ACHN (cell line): ENCODE results near the gene ZFAND6.

ENCODE experiments used
- DNase-seq: peaks from one replicate; pipeline ENCODE4 v3.0.0-alpha.2; 2015
- in situ Hi-C: cut with HindIII; loops from 2 replicates; pipeline ENCODE4 v1.10.0; 2017; ENCODE audit warnings: low sequenced_read_pairs, low pct_ligation_motif_present, low pct_unique_long_range_greater_than_20kb

The ZFAND6 gene

DNA sequence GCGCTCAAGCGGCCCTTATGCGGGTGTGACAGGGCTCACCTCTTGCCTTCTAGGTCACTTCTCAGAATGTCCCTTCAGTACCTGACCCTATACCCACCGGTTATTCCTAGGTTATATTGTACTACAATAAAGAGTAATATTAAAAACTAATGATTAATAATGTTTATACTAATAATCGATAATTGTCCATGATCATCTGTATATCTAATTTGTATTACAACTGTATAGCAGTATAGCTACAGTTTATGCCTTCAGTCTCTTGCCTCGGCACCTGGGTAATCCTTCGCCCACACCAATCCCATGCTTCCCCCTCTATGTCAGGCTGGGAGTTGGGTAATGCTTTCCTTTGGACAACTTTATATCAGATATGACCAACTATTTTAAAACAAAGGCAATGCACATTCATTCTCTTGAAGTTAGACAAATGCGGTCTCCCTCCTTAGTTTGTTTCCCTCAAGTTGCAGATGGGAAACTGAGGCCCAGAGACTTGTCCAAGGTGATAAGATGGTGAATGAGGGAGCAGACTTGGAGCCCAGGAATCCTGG, 96.8 kb downstream of the ZFAND6 start:
- in situ Hi-C loops = no loop called here
- DNase-seq = no peak

DNA sequence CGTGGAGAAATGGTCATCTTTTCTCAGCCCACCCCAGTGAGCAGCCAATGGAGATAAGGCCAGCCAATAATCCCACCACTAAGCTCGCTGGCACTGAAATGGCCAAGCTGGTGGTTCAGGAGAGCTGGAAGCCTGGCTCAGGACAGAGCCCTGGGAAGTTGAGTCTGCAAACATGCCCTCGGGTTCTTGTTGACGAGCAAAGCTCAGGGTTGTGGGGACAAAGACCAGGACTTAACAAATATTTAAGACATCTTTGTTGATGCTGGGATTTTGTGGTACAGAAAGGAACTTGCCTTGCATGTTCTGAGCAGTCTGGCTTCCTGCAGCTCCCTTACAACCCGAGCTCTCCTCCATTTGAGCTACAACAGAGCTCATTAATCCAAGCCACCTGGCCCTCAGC, 97.7 kb downstream of the ZFAND6 start:
- no peak for DNase-seq
- in situ Hi-C loops = no loop called here

DNA sequence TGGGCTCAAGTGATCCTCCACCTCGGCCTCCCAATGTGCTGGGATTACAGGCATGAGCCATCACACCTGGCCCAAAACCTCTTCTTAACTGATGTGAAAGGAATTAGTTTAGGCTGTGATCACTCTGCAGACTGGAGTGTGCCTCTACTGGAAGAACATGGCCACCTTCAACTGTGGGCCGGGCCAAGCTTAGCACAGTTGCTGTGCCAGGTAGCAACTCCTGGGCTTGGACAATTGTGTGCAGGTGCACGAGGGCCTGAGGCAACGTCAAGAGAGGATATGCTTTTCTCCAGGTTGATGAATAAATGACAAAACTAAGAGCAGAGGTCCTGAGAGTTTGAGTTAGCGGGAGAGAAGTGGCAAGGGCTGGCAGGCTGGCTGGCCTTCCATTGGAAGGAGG, 99.8 kb downstream of the ZFAND6 start:
- no peak for DNase-seq
- in situ Hi-C loops = no loop called here

DNA sequence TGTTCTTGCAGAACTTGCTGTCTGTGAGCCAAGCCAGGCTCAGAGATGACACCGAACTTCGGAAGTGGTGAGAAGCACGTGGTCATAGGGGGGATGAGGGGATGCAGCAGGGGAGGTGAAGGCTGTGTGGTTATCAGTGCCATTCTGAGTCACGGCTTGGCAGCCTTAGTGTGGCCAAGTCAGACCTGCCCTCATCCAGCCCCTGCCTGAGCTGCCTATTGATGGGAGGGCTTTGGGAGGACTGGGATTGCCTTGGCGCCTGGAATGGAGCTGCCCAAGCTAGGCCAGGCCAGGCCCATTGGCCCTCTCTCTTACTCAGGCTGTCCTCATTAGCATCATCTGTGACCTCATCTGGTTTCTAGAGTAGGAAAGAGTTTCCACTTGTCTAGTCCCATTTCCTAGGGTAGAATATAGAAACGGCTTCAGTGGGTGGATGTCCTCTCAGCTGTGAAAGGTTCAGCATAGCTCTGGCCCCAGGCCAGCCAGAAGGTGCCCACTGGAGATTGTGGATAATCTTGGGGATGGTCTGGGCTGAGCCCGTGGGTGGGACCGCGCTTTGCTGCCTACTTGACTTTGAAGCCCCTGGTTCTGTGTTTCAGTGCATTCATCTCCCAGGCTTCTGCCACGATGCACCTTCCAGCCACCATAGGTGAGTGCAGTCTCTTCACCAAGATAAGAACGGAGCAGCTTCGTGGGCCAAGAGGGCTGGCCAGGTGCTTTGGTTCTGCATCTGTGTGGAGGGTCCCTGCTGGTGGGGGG, 100.5 kb downstream of the ZFAND6 start:
- in situ Hi-C loops = no loop called here
- no peak for DNase-seq

DNA sequence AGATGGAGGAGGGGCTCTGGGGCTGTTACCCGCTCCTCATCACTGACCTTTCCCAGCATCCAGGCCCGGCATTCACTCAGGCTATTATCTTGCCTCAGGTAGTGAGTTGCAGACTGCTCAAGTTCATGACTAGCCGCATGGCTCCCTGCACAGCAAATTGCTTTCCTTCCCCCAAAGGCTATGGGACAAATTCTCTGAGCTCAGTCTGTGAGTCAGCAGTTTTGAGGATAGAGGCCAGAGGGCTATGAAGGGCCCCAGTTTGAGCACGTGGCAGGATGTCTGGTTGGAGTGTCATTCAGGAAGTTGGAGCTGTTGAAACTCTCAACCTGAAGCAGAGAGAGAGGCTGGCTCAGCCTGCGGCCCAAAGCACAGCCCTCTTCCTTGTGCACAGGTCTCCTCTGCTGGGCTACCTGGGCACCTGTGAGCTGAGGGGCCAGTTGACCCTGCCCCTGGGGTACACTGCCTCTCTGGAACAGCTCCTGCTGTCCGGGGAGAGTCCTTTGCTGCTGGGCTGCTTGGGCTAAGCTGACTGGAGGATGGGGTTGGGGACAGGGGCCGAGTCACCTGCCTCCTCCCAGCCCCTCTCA, 101.2 kb downstream of the ZFAND6 start:
- in situ Hi-C loops = no loop called here
- peak; percentile 87 for DNase-seq

DNA sequence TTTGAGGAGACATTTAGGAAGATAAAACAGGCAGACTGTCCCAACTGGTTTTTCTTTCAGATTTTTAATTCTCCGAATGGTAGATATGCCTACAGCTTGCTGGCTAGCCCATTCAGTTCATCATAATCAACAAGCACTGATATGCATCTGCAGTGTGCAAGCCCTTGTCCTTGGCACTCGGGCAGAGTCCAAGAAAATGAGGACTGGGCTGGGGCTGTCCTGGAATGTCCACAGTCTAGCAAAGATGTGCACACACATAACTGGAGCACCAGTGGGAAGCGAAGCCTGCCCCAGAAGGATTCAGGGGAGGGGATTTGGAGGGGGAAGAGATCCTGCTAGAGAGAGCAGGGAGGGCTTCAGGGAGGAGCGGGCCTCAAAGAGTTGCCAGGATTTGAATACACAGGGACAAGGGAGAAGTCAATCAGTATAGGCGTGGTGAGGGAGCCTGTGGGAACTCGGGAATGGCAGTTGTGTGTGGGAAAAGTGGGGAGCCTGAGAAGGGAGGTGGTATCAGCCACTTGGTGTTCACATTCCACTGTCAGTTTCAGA, 102.1 kb downstream of the ZFAND6 start:
- DNase-seq = no peak
- in situ Hi-C loops = no loop called here

DNA sequence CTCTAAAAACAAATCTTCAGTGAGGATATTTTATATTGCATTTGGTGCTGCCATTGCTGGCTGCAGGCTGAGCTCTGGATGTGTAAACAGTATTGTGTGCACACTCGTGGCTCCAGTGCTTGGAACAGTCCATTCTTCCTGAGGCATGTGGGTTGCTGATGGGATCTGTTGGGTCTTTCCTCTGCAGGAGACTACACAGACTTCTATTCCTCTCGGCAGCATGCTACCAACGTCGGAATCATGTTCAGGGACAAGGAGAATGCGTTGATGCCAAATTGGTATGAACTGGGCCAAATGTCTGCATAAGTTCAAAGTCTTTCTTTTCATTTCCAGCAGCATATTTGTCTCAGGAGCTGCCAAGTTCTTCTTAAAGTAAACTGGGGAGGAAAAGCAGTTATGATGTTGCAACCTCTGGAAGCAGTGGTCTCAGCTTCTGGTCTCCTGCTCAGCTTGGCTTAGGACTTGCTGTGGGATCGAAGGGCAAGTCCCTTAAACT, 102.6 kb downstream of the ZFAND6 start:
- in situ Hi-C loops = no loop called here
- DNase-seq = no peak

DNA sequence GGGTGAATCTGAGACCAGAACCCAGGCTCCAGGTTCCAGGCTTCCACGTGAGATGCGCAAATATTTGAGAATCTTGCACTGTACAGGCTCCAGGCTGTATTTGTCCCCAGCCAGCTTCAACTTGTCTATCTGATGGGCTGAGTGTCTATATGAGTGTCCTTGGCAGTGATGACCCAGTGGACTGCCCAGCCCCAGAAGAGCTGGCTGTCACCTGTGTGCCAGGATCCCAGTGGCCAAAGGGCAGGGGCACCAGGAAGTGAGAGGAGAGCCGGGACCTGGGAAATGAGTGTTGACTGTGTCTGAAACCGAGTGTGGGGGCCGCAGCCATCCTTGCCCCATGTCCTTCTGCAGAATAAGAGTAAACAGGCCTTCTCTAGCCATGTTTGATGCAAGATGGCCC, 103.7 kb downstream of the ZFAND6 start:
- DNase-seq = no peak
- in situ Hi-C loops = no loop called here

DNA sequence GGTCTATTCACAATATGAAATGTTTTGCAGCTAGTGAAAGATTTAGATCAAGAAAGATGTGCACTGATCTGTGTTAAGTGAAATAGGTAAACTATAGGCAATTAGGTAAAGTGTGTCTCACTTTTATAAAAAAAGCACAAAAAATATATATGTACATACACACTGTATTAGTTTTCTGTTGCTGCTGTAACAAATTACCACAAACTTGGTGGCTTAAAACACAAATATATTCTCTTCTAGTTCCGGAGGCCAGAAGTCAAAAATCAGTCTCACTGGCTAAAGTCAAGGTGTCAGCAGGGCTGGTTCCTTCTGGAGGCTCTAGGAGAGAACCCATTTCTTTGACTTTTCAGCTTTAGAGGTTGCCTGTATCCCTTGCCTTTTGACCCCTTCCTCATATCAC, 104.4 kb downstream of the ZFAND6 start:
- in situ Hi-C loops = no loop called here
- no peak for DNase-seq

DNA sequence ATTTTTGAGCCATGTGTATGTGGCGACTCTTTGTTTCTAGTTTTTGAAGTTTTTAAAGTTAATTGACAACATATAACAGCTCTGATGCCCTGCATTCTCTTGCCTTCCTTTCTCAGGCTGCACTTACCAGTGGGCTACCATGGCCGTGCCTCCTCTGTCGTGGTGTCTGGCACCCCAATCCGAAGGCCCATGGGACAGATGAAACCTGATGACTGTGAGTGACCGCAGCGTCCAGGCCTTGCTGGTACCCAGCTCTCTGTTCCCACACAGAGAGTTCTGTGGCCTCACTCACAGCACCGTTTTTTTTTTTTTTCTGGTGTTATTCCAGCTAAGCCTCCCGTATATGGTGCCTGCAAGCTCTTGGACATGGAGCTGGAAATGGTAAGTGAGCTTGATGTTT, 108.5 kb downstream of the ZFAND6 start:
- in situ Hi-C loops = no loop called here
- no peak for DNase-seq

DNA sequence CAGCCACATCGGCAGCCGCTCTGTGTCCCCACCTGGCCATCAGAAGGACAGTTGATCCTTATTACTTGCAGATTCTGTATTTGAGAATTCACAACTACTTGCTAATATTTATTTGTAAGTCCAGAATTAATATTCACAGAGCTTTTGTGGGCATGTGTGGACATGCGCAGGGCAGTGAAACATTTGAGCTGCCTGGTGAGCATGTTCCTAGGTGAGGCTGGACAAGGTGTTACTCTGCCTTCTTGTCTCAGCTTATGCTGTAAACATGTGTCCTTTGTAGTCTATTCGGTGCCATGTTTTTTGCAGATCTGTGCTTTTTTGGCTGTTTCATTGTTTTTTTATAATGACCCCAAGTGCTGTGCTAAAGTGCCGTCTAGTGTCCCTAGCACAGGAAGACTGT, 108.9 kb downstream of the ZFAND6 start:
- no peak for DNase-seq
- in situ Hi-C loops = no loop called here

DNA sequence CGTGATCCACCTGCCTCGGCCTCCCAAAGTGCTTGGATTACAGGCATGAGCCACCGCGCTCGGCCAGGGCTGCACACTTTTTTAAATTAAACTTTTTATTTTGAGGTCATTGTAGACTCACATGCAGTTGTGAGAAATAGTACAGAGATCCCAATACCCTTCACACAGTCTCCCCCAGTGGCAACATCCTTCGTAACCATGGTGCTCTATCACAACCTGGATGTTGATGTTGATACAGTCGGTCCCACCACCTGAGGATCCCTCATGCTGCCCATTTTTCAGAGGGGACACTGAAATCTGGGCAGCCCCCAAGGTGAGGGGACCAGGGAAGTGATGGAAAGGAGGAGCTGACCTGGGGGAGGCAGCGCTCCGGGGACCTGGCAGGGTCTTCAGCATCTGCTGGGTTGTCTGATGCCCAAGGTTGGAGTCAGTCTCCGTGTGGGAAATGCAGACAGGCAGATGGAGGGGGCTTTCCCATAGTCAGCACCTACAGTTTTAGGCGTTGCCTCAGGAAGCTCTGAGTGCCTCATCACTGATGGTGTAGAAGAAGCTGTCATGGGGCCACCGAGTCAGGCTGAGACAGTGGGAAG, 110.4 kb downstream of the ZFAND6 start:
- in situ Hi-C loops = no loop called here
- DNase-seq = no peak

DNA sequence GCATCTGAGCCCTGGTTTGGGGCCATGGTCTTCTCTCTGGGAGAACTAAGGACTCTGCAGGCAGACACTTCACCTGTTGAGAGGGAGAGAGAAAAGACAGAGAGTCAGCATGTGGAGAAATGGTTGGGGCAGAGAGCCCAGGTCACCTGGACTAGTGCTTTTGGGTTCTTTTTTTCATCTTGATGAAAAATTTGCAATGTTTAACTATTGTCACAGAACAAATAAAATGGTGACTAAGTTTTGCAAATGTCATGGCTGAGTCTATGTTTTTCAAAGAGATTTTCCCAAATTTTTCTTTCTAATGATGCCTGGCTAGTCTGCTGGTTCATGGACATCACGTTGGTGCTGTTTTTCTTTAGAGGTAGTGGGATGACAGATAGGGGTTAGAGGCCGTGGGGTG, 111.1 kb downstream of the ZFAND6 start:
- DNase-seq = no peak
- in situ Hi-C loops = no loop called here

DNA sequence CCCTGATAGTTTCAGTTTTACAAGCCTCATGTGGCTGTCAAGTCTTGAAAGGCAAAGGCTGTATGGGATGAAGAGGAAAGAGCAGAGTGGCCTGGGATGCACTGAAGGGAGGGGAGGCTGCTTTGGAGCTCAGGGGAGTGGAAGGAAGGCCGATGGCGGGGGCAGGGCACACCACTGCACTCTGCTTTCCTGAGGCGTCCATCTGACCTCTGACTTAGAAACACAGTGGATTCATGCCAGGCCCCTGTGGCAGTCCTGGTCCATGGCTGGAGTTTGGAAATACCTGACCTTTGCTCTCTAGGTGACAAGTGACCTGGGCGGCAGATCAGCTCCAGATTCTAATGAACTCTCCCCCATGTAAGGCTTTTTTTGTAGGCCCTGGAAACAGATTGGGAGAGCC, 112.3 kb downstream of the ZFAND6 start:
- no peak for DNase-seq

DNA sequence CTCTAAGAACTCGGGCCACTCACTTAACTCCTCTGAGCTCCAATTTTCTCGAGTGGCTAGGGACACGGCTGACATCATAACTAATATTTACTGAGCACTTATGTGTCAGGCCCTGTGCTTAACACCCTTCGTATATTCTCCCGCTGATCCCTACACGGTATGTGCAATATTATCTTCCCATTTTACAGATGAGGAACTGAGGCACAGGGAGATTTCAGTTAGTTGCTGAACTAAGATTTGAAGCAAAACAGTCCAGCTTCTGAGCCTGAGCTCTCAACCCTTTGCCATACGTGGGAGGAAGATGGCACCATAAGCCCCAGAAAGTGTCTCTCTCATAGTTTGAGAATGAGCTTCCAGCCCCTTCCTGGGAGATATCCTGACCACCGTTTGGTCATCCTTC, 112.9 kb downstream of the ZFAND6 start:
- in situ Hi-C loops = no loop called here

More for the DNA sequence above, 112.3 kb downstream of the ZFAND6 start:
- in situ Hi-C loops = no loop called here

DNA sequence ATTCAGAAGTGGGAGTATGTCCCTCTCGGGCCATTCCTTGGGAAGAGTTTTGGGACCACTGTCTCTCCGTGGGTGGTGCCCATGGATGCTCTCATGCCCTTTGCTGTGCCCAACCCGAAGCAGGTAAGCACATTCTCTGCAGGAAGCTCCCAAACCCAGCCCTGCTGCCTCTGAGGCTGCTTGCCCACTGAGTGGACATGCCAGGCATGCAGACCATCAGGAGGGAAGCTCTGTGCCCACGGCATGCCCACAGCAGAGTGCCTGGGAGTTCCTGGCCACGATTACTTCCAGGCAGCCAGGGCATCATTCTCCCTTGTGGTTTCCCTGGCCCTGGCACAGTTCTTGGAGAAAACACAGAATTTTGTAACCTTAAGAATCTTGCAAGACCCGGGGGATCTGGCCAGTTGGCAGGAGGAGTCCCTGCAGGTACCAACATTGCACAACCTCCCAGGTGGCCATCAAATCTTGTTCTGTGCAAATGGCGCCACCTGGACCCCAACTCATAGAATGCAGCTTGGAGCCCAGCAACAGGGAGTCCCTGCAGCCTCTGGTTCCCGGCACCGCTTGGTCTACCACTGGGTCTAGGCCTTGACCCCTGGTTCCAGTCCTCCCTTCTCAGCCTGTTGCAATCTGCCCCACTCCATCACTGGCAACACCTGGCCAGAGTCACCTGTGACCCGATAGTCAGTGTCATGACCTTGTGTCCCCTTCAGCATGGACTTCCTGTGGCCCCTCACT, 113.7 kb downstream of the ZFAND6 start:
- peak; percentile 65 for DNase-seq
- in situ Hi-C loops = no loop called here

More for the DNA sequence above, 112.9 kb downstream of the ZFAND6 start:
- DNase-seq = no peak

DNA sequence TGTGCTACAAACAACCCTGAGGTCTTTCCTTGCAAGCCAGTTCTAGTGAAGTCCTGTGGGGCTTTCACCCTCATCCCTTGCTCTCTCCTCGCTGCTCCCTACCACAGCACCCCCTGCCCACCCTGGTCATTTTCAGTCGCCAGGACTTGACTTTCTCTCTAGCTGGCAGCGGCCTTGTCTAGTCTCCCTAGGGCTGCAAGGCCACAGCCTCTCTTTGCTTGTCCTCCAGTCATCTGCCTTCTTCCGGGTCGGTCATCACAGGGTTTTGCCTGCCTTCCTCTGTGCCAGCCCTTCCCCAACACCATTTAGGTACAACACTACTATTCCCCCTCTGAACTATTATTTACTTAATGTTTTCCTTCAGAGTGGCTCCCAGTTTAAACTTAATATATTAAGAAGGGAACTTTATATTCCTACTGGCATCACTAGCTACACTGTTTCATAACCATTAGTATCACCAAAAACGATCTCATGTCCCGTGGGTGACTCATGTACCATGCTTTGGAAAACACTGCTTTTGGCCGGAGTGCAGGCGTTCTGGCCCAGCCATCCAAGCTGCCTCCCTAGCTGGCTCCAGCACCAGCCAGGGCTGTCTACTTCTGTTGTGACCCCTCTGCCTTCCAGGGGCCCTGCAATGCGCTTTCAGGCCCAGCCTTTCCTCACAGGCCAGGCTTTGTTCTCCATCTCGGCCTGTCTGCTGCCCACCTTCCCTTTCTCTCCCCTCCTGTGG, 114.7 kb downstream of the ZFAND6 start:
- in situ Hi-C loops = no loop called here

DNA sequence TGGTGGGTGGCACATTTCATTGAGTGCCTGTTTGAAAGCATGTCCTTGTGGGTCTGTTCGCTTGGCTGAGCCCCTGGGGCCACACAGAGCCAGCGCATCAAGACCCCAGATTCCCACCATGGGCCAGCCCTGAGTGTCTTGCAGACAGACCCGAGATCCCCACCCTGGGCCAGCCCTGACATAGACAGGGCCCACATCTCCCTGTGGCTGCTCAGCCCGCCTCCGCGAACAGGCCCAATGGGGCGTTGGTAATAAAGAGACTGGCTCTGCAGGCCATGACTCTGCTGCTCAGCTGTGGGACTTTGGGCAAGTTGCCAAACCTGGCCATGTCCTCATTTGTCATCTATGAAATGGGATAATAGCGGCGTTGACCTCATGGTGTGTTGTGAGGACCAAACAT, 116.0 kb downstream of the ZFAND6 start:
- in situ Hi-C loops = no loop called here
- no peak for DNase-seq

More for the DNA sequence above, 114.7 kb downstream of the ZFAND6 start:
- DNase-seq = no peak
